GM12891 (cell line): Measurements from ENCODE around the gene FLAD1.

Experiments
- DNase-seq: peaks from one replicate; pipeline ENCODE4 v3.0.0; 2011; ENCODE audit warnings: low spot score; ENCODE audit not compliant: insufficient read length
- FAIRE-seq: peaks from 2 replicates; lab custom pipeline; 2011; peaks lifted over from hg19 to GRCh38; lab: Jason Lieb, UNC
- PAX5 ChIP-seq: IDR thresholded peaks from 2 replicates; pipeline ENCODE4 v1.6.1; 2011; ENCODE audit warnings: low read length, moderate library complexity, mild to moderate bottlenecking; ENCODE audit not compliant: insufficient read depth, severe bottlenecking
- POLR2A ChIP-seq: IDR thresholded peaks from 2 replicates; pipeline ENCODE4 v1.6.1; 2011; ENCODE audit warnings: low read depth, low read length, control low read depth
- POLR2AphosphoS5 ChIP-seq: IDR thresholded peaks from 2 replicates; pipeline ENCODE4 v1.6.1; 2011; ENCODE audit warnings: low read depth, low read length, control low read depth
- POU2F2 ChIP-seq: IDR thresholded peaks from 2 replicates; pipeline ENCODE4 v1.6.1; 2011; ENCODE audit warnings: low read depth, mild to moderate bottlenecking, control low read depth, low read length, moderate library complexity
- SPI1 ChIP-seq: IDR thresholded peaks from 2 replicates; pipeline ENCODE4 v1.6.1; 2011; ENCODE audit warnings: low read depth, low read length, control low read depth
- TAF1 ChIP-seq: IDR thresholded peaks from 2 replicates; pipeline ENCODE4 v1.6.1; 2011; ENCODE audit warnings: low read depth, low read length, control low read depth

FLAD1 gene

DNA sequence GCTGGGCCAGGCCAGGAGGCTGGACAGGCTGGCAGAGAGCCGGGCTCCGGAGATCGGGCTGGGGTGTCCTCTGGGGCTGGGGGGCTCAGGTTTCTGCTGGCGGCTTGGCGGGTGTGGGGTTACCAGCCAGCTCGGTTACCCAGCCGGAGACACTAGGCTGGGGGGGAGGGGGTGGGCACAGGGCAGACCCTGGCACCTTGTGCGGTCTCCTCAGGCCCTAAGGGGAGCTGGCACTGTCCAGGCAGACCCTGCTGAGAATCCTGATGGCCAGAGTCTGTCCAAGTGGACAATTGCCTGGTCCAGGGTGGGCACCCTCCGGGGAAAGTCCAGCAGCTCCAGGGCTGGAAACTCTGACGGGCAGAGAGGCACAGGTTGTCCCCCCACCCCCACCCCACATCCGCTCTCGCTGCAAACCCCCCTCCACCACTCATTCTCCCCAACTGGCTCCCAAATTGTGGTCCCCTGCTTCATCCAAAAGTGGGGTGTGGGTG is 26.1 kb downstream of the FLAD1 start:
- FAIRE-seq, result no peak
- TF ChIP-seq SPI1 (no peak), TAF1 (no peak), POLR2A (no peak), POU2F2 (no peak), POLR2AphosphoS5 (no peak), PAX5 (no peak)

DNA sequence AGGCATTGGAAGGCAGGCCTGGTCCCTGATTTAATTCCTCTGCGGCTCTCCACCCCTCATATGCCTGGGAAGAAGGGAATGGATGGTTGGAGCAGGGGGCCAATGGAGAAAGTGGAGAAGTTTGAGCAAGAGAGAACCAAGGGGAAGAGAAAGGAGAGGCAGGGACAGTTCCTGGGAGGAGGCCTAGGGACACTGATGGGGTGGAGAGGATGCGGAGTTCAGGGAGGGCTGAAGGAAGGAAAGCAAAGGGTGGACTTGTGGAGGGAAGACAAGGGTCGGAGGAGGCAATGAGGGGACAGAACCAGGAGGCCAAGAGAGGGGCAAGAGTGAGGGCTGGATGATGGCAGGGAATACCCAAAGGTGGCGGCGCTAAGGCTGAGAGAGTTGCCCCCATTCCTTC is 26.6 kb downstream of the FLAD1 start:
- no peak for TF ChIP-seq POU2F2
- no peak for TF ChIP-seq PAX5
- TF ChIP-seq POLR2A, result no peak
- TF ChIP-seq TAF1, result no peak
- no peak for TF ChIP-seq SPI1
- TF ChIP-seq POLR2AphosphoS5, result no peak
- FAIRE-seq (no peak), DNase-seq (no peak)

More for the DNA sequence above, 26.1 kb downstream of the FLAD1 start:
- no peak for DNase-seq

DNA sequence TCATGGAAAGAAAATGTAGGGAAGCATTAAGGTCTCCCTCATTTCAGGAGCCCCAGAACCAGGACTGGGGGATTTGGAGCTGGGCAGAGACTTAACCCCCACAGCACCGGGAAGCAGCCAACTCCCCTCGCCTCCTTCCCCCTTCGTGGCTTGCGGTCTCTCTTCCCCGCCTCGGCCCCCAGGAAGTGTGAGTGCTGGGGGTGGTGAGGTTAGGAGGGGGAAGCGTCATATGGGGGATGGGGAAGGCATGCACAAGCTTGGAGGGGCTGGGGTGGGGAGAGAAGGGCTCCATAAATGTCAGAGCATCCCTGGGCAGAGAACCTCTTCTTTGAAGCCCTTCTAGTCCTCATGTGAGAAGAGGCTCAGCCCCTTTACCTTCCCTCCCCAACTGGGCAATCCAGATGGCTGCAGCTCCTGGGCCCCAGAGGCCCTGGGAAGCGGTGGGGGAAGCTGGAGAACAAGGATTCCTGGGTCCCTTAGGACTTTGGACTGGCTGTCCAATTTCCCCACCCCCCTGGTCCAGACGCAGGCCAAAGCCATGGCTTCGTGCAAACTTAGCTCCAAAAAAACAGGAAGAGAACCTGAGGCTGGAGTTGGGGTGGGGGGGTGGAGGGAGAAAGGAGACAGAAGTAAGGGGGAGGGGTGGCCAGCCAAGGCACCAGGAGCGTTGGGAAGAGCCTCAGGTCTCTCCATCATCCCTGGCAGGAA is 27.2 kb downstream of the FLAD1 start:
- peak; percentile 60 for FAIRE-seq
- TF ChIP-seq TAF1 (no peak), POLR2AphosphoS5 (no peak), POU2F2 (no peak), SPI1 (no peak), POLR2A (no peak), PAX5 (no peak)
- no peak for DNase-seq

DNA sequence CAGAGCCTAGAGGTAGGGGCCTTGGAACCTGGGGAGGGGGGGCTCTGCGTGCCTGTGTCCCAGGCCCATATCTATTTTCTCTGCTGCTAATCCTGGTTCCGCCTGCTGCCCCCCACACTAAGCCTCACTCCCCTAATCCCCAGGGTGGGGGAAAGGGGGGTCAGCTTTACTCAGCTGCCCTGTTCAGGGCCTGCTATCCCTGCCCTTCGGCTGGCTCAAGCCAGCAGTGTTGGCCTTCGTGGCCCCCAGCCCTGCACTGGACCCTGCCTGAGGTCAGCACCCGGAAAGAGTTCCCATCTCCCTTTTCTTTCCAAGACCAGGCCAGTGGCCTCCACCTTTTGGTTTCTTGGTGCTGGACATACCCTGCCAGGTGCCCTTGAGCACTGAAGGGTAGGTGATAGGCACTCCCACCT is 27.9 kb downstream of the FLAD1 start:
- TF ChIP-seq PAX5 (no peak), POU2F2 (no peak), SPI1 (no peak), POLR2AphosphoS5 (no peak), TAF1 (no peak), POLR2A (no peak)
- FAIRE-seq, result no peak

DNA sequence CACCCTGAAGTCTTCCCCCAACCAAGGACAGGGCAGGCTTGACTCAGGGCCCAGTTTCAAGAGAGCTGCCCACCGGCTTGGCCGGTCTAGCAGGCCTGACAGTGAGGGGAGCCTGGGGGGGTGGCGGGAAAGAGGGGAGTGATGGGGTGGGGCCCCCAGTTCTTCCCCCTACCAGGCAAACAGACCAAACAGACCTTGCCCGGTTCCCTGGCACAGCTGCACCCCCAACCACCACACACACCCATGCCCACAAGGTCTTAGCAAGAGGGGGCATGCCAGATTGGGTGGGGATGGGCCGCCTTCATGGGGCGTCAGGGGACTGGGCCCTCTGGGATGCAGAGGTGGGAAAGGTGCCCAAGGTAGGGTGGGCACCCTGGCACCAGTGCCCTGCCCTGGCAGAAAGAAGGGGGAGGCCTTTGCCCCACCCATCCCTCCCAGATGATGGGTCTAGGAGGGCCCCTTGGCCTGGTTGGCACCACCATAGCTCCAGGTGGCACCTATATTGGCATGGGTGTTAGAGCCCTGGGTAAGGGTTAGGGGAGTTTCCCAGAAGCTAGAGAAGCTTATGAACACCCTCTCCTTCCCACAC is 28.4 kb downstream of the FLAD1 start:
- FAIRE-seq (no peak), DNase-seq (no peak)
- TF ChIP-seq POLR2A (no peak), POLR2AphosphoS5 (no peak), POU2F2 (no peak), SPI1 (no peak)

More for the DNA sequence above, 27.9 kb downstream of the FLAD1 start:
- DNase-seq, result no peak

DNA sequence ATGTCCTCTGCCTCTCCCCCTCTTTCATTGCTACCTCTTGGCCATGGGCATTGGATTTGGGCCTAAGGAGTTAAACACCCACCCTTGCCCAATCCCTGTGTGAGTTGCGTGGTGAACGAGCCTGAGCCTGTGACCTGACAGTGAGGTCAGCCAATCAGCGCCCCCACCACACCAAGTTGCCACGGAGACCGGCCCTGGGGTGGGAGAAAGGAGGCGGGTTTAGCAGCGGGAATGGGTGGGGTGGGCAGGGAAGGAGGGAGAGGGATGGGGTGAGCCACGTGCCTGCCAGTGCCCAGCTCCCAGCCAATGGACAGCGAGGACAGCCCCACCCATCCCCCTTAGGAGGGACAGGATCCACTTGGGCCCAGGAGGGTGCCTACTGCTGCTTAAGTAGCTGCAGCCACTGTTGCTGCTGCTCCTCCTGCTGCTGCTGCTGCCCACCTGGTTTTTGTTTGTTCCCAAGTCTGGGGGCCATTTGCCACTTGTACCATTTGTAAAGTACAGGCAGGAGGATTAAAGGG is 28.9 kb downstream of the FLAD1 start:
- FAIRE-seq (no peak), DNase-seq (no peak)
- no peak for TF ChIP-seq TAF1
- TF ChIP-seq PAX5, result no peak
- no peak for TF ChIP-seq POU2F2
- TF ChIP-seq SPI1, result no peak
- no peak for TF ChIP-seq POLR2AphosphoS5
- no peak for TF ChIP-seq POLR2A

DNA sequence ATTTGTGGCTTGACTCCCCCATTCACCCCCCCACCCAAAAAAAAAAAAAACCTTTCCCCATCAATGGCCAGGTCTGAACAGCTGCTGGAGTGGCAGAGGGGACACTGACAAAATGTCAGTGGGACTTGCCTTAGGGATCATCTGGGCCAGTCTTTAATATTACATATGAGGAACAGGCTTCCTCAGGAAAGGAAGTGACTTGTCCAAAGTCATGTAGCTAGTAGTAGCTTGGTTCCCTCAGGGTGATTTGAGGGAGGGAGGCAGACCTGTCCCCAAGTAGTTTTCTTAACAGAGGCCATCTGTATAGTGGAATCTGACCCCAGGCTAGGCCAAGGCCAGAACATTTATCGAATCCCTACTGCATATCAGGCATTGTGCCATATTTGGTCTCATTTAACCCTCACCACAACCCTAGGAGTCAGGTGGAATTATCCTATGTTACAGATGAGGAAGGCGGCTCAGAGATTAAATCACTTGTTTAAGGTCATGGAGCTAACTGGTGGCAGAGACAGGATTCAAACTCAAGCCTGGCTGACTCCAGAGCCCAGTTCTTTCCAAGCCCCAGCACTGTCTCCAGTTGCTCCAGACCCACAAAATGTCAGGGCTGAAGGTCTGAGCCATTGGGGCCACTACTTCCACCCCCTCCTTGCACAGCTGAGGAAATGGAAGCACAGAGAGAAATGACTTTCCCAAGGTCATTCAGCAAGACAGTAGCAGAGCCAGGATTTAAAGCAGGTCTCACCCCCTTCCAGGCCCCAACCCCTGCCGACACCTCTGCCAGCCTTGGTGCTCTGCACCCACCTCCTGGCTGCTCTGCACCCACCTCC is 29.8 kb downstream of the FLAD1 start:
- TF ChIP-seq POU2F2 (no peak), POLR2AphosphoS5 (no peak), POLR2A (no peak), SPI1 (no peak), TAF1 (no peak), PAX5 (no peak)
- no peak for FAIRE-seq
- DNase-seq, result no peak

DNA sequence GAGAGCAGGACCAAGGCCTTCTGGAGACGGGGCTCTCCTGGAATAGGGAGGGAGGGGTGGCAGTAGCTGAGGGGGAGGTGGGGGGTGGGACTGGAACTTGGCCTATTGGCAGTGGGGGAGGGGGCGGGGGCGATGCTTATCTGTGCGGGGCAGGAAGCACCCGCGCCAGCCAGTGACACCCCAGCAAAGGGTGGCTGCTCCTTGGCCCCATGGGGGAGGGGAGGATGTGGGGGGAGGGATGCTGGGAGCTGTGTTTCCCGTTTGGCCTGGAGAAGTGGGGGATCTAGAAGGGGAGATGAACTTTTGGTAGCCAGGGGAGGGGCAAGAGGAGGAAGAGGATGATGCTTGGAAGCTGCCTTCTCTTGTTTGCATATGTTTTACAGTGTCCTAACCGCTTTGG is 30.5 kb downstream of the FLAD1 start:
- FAIRE-seq (peak; percentile 16), DNase-seq (no peak)
- no peak for TF ChIP-seq TAF1
